ENCODE data around the gene GRIA3. TPM values are rescaled to one million over a fixed set of nuclear protein-coding genes. Genes with fewer than 3 reads are reported as not detected.

The GRIA3 gene
- total RNA-seq, 4 donors from 2014 or later, result 0.33 to 0.73 (median 0.46) TPM; not detected in 1

- no peaks in the 10 kb centered on the region for H3K27me3 ChIP-seq
- DNase-seq, result no peak
- H3K4me1 ChIP-seq, result peaks cover 0 to 5% of the 10 kb centered on the region in 2 donors
- no peak overlapping the region for H3K27ac ChIP-seq
- no peaks in the 10 kb centered on the region for H3K36me3 ChIP-seq
- no peaks in the 10 kb centered on the region for H3K9me3 ChIP-seq
- intact Hi-C loops (cut with DNase I), result no loop called here
- TF ChIP-seq POLR2A (IDR thresholded peaks at IDR 0.05), result no peak
- no peak overlapping the region for H3K4me3 ChIP-seq (replicated peaks in 1 of 3)
- WGBS, 2 donors, result 60 to 65% methylated on average over 5 of the region's 5 CpGs
These were observed 2.7 kb upstream of the GRIA3 start for GRCh38 chrX:123181233-123181914.

GRCh38 chrX:123184866-123185276, 793 bp downstream of the GRIA3 start:
- no peaks in the 10 kb centered on the region for H3K9me3 ChIP-seq
- no peak overlapping the region for H3K4me3 ChIP-seq (replicated peaks in 1 of 3)
- no peak for TF ChIP-seq CTCF (IDR thresholded peaks at IDR 0.05)
- TF ChIP-seq POLR2A (IDR thresholded peaks at IDR 0.05), result no peak
- intact Hi-C loops (cut with DNase I), result no loop called here
- no peak for DNase-seq
- H3K4me1 ChIP-seq, result peaks cover 0 to 5% of the 10 kb centered on the region in 2 donors
- no CpG with 5 or more reads among the region's 27 CpGs for WGBS, 2 donors
- H3K27ac ChIP-seq, result no peak overlapping the region
- no peaks in the 10 kb centered on the region for H3K27me3 ChIP-seq
- no peaks in the 10 kb centered on the region for H3K36me3 ChIP-seq

- Histone ChIP-seq H3K4me1 (peaks cover 0 to 5% of the 10 kb centered on the region in 2 donors), H3K36me3 (no peaks in the 10 kb centered on the region), H3K27ac (no peak overlapping the region), H3K4me3 (replicated peaks in 1 of 3) (no peak overlapping the region), H3K9me3 (no peaks in the 10 kb centered on the region), H3K27me3 (no peaks in the 10 kb centered on the region)
- TF ChIP-seq CTCF (IDR thresholded peaks at IDR 0.05) (no peak), POLR2A (IDR thresholded peaks at IDR 0.05) (no peak)
- DNase-seq, result no peak
- intact Hi-C loops (cut with DNase I), result no loop called here
- 38 to 46% methylated on average over 9 of the region's 9 CpGs for WGBS, 2 donors
These were observed 1.6 kb downstream of the GRIA3 start for GRCh38 chrX:123185721-123186120.

- Histone ChIP-seq H3K4me1 (peaks cover 0 to 5% of the 10 kb centered on the region in 2 donors), H3K4me3 (replicated peaks in 1 of 3) (no peak overlapping the region), H3K27ac (no peak overlapping the region), H3K36me3 (no peaks in the 10 kb centered on the region), H3K27me3 (no peaks in the 10 kb centered on the region), H3K9me3 (no peaks in the 10 kb centered on the region)
- 95 to 97% methylated on average over 3 of the region's 3 CpGs for WGBS, 2 donors
- intact Hi-C loops (cut with DNase I), result no loop called here
- DNase-seq, result no peak
- TF ChIP-seq CTCF (IDR thresholded peaks at IDR 0.05) (no peak), POLR2A (IDR thresholded peaks at IDR 0.05) (no peak)
These were observed 2.7 kb downstream of the GRIA3 start for GRCh38 chrX:123186801-123187200.

- Histone ChIP-seq H3K4me1 (peaks cover 0 to 5% of the 10 kb centered on the region in 2 donors), H3K4me3 (replicated peaks in 1 of 3) (no peak overlapping the region), H3K36me3 (no peaks in the 10 kb centered on the region), H3K27ac (no peak overlapping the region), H3K27me3 (no peaks in the 10 kb centered on the region), H3K9me3 (no peaks in the 10 kb centered on the region)
- WGBS, 2 donors, result 83 to 86% methylated on average over 3 of the region's 3 CpGs
- no peak for TF ChIP-seq CTCF (IDR thresholded peaks at IDR 0.05)
- no peak for TF ChIP-seq POLR2A (IDR thresholded peaks at IDR 0.05)
- DNase-seq, result no peak
- intact Hi-C loops (cut with DNase I), result no loop called here
These were observed 4.0 kb downstream of the GRIA3 start for GRCh38 chrX:123188081-123188480.
